Activated CD4-positive, alpha-beta memory T cell treated with anti-CD3 and anti-CD28 coated beads for 36 hours (primary cell): ENCODE measurements around the gene PTPRJ. TPM values are rescaled to one million over a fixed set of nuclear protein-coding genes. Genes with fewer than 3 reads are reported as not detected.

Experiments used
- CTCF ChIA-PET: fragments of 350-600 bp; sonication (Branson Sonifier 250); formaldehyde crosslinking; loops from one replicate; lab custom pipeline; 2021; ENCODE audit warnings: antibody characterized with exemption, inconsistent platforms; lab: Charles Lee
- POLR2A ChIA-PET: fragments of 350-600 bp; sonication (Branson Sonifier 250); formaldehyde crosslinking; loops from one replicate; lab custom pipeline; 2021; ENCODE audit warnings: antibody characterized with exemption; lab: Charles Lee
- DNase-seq: peaks from one replicate; pipeline ENCODE4 v3.0.0-alpha.2; 2020
- H3K27ac Mint-ChIP-seq: one replicate; pipeline ENCODE4 v1.8.0; 2021; ENCODE audit warnings: mixed read lengths
- H3K27me3 Mint-ChIP-seq: one replicate; pipeline ENCODE4 v1.8.0; 2021; ENCODE audit warnings: mixed read lengths
- H3K36me3 Mint-ChIP-seq: one replicate; pipeline ENCODE4 v1.8.0; 2021; ENCODE audit warnings: mixed read lengths
- H3K4me1 Mint-ChIP-seq: one replicate; pipeline ENCODE4 v1.8.0; 2021; ENCODE audit warnings: low read depth, mixed read lengths
- H3K4me3 Mint-ChIP-seq: one replicate; pipeline ENCODE4 v1.8.0; 2021; ENCODE audit warnings: mild to moderate bottlenecking, mixed read lengths
- H3K9me3 Mint-ChIP-seq: one replicate; pipeline ENCODE4 v1.8.0; 2021; ENCODE audit warnings: mixed read lengths
- intact Hi-C: fragments of 100-400 bp; cut with micrococcal nuclease; formaldehyde crosslinking; loops from one replicate; pipeline ENCODE4 v1.15.1; 2023
- total RNA-seq, 2 experiments: library from RNA; stranded (reverse); gene quantifications; one replicate each; pipeline ENCODE4 v1.2.3, GENCODE V29; 2021

Gene PTPRJ
- total RNA-seq, 2 experiments from 2014 or later = 36.3 to 37.0 TPM

DNA sequence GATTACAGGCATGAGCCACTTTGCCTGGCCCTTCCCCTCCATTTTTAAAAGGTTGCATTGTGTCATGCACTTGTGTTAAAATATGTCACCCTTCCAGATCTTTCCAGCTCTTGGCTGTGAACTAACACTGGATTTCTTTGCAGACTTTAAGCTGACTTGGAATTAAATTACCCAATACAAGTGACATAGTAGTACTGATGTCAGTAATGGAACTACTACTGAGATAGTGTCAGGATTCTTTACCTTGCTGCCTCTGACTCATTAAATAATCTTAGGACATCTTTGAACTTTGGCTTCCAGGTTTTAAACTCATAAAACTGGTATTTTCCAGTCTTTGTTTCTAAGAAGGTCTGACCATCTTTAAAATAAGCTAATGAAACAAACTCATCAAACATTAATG, 184.5 kb downstream of the PTPRJ start:
- intact Hi-C loops = no loop called here
- ChIA-PET CTCF (no interaction called here), POLR2A (no interaction called here)
- Mint-ChIP-seq H3K36me3 (peaks cover 26% of the 10 kb centered on the region), H3K4me3 (no peak overlapping the region), H3K27ac (no peak overlapping the region), H3K9me3 (no peaks in the 10 kb centered on the region), H3K4me1 (no peaks in the 10 kb centered on the region), H3K27me3 (no peaks in the 10 kb centered on the region)
- DNase-seq = no peak

DNA sequence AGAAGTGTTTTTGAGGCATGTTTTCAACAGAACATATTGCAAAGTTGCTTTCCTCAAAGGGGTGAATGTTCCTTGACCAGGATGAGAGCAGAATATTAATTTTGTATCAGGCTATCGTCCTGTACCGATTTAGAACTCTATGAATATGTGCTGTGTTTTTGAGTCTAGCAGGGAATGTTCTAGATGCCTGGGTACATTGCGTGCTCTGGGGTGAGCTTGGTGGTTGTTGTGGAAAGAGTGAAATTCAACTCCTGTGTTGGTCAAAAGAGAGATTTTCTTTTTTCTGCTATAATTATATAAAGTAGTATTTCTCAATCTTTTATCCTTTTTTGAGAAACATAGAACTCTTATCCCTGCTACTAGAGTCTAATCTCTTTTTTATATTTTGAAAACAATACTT, 185.1 kb downstream of the PTPRJ start:
- Mint-ChIP-seq H3K9me3 (no peaks in the 10 kb centered on the region), H3K4me1 (peaks cover 4% of the 10 kb centered on the region), H3K27ac (no peak overlapping the region), H3K4me3 (no peak overlapping the region), H3K27me3 (no peaks in the 10 kb centered on the region), H3K36me3 (peaks cover 25% of the 10 kb centered on the region)
- ChIA-PET POLR2A (no interaction called here), CTCF (no interaction called here)
- no peak for DNase-seq
- intact Hi-C loops = no loop called here

DNA sequence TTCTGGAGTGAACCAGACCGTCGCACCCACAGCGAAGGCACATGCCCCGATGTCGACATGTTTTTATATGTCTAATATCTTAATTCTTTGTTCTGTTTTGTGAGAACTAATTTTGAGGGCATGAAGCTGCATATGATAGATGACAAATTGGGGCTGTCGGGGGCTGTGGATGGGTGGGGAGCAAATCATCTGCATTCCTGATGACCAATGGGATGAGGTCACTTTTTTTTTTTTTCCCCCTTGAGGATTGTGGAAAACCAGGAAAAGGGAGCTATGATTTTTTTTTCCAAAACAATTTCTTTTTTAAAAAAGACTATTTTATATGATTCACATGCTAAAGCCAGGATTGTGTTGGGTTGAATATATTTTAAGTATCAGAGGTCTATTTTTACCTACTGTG, 187.0 kb downstream of the PTPRJ start:
- H3K9me3 Mint-ChIP-seq = no peaks in the 10 kb centered on the region
- peaks cover 17% of the 10 kb centered on the region for H3K4me1 Mint-ChIP-seq
- no peak overlapping the region for H3K27ac Mint-ChIP-seq
- H3K4me3 Mint-ChIP-seq = no peak overlapping the region
- DNase-seq = no peak
- H3K27me3 Mint-ChIP-seq = no peaks in the 10 kb centered on the region
- CTCF ChIA-PET = no interaction called here
- POLR2A ChIA-PET = no interaction called here
- intact Hi-C loops = no loop called here
- peaks cover 24% of the 10 kb centered on the region for H3K36me3 Mint-ChIP-seq

DNA sequence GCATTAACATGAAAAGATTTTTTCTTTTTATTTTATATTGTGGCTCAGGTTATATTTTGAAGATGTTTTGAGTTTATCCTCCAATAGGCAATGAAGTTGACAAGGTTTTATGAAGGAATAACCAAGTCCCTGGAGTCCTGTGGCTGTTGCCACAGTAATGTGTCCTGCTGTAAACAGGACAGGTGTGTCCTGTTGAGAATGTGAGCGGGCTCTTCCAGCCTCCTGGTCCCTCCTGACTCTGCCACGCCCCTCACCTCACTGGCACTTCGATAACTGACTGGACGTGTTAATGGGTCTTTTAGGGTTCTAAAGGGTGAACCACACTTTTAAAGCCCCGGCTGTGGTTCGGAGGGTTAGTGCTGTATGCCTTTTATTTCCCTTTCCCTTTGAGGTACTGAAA, 188.5 kb downstream of the PTPRJ start:
- H3K4me1 Mint-ChIP-seq = peaks cover 23% of the 10 kb centered on the region
- no peaks in the 10 kb centered on the region for H3K9me3 Mint-ChIP-seq
- POLR2A ChIA-PET = no interaction called here
- H3K27ac Mint-ChIP-seq = no peak overlapping the region
- intact Hi-C loops = no loop called here
- DNase-seq = no peak
- no peak overlapping the region for H3K4me3 Mint-ChIP-seq
- no peaks in the 10 kb centered on the region for H3K27me3 Mint-ChIP-seq
- peaks cover 19% of the 10 kb centered on the region for H3K36me3 Mint-ChIP-seq
- CTCF ChIA-PET = no interaction called here

DNA sequence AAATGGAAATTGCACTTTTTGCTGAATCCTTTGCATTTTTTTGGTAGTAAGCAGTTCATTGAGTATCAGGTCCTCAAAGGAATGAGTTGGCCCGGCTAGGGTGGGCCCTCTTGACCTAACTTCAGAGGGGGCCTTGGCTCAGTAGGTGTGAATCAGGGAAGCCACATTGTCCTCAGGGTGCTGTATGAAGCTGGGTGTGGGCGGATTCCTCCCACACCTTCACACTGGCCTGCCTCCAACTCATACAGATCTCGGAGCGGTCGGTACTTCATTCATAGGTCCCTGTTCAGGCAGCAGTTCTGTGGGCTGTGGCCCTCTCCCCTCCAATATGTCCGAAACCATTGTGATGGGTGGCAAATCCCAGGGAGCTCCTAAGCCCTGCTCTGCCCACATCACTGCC, 188.9 kb downstream of the PTPRJ start:
- Mint-ChIP-seq H3K36me3 (peaks cover 14% of the 10 kb centered on the region), H3K27ac (no peak overlapping the region)

DNA sequence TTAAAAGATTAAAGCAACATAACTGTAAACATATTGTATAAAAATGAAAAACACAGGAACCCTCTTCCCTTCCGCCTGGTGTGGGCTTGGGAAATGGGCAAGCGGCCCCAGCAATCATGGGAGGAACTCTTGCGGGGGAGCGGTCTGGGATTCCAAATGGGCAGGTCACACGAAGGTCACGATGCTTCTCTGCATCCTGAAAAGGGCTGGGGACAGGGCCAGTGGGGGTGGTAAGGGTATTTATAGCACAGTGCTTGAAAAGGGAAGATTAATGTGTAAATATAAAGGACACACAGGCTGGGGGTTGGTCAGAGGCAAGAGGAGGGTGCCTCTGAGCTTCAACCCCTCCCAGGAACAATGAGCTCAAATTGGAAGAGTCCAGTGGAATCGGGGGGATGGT, 189.4 kb downstream of the PTPRJ start:
- Mint-ChIP-seq H3K27ac (no peak overlapping the region), H3K4me1 (peaks cover 23% of the 10 kb centered on the region), H3K9me3 (no peaks in the 10 kb centered on the region), H3K27me3 (no peaks in the 10 kb centered on the region), H3K36me3 (peaks cover 13% of the 10 kb centered on the region), H3K4me3 (no peak overlapping the region)
- intact Hi-C loops = loop anchor here (5.0 kb wide), 2 partner anchors 138 to 237 kb away; partner anchors contain the start of gene OR4S1
- ChIA-PET CTCF (interaction anchor here (1.1 kb wide), 1 partner anchor 138 kb away, joined by 3 read pairs; no protein-coding TSS in a partner anchor), POLR2A (no interaction called here)
- no peak for DNase-seq

More for the DNA sequence above, 188.9 kb downstream of the PTPRJ start:
- no peak for DNase-seq
- ChIA-PET POLR2A (no interaction called here), CTCF (interaction anchor here (1.1 kb wide), 1 partner anchor 138 kb away, joined by 3 read pairs; no protein-coding TSS in a partner anchor)
- Mint-ChIP-seq H3K27me3 (no peaks in the 10 kb centered on the region), H3K9me3 (no peaks in the 10 kb centered on the region), H3K4me1 (peaks cover 23% of the 10 kb centered on the region), H3K4me3 (no peak overlapping the region)
- intact Hi-C loops = no loop called here

DNA sequence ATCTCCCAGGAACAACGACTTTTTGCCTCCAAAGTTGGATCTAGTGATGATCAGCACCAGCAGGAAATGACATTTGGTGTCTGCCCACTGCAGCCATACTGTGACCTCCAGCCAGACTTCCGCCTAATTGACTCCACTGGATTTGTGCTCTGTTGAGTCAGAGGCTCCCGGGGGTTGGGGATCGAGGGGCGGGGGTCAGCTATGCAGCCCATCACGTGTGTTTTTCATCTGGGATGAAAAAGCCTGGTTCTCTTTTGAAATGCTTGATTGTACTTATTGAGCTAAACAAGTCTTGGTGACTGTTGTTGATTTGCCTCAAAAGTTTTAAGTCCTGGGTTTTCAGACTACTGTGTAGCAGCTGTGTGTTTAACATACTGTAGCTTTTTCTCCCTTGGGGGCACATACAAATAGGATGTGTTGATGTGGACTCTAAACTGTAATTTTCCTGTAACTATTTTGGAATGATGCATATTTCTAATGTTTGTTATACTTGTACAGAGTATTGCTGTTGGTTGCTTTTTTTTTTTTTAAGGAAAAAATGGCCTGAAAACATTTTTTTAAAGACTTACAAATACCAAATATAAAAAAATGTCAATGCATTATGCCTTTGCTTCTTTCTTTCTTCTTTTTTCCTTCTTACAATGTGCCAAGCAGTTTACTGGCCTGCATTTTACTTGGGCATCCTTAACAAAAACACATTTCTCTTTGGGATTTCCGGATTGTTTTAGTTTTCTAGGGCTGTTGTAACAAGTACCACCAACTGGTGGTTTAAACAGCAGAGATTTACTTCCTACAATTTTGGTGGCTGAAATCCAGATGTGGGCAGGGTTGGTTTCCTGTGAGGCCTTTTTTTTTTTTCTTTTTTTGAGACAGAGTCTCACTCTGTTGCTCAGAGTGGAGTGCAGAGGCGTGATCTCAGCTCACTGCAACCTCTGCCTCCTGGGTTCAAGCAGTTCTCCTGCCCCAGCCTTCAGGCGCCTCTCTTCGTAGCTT, 190.2 kb downstream of the PTPRJ start:
- H3K4me1 Mint-ChIP-seq = peaks cover 23% of the 10 kb centered on the region
- intact Hi-C loops = loop anchor here (5.0 kb wide), 2 partner anchors 137 to 238 kb away; partner anchors contain the start of gene OR4S1
- H3K27ac Mint-ChIP-seq = no peak overlapping the region

DNA sequence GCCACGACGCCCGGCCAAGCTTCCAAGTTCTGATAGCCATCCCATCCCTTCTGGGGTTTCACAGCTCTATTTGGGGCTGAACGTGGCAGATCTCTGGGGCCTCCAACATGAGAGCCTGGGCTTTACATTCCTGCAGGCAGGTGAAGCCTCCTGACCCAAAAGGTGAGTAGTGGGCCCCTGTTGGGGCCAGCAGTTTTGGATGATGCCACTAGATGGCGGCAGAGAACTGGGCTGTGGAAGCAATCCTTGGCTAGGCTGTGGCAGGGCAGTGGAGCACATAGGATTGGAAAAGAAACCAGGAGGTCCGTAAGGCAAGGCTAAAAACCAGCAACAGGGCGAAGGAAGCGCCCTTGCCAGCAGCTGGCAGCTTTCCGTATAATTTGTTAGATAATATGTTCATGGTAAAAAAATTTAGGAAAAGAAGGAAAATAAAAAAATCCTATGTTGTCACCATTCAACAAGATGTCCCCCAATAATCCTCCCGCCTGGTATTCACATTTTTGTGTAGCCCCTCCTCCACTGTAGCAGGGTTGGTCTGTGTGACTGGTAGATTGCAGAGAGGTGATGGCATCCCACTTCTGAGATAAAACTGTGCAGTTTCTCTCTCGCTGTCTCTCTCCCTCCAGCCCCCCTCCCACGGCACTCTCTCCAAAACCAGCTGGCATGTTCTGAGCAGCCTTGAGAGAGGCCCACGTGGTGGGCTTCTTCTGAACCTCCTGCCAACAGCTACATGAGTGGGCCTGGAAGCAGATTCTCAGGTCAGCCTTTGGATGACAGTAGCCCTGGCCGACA, 192.7 kb downstream of the PTPRJ start:
- ChIA-PET POLR2A (no interaction called here), CTCF (interaction anchor here (0.6 to 2.1 kb wide), 11 partner anchors 10 to 239 kb away, joined by 3 to 13 read pairs (median 4); no protein-coding TSS in a partner anchor)
- no peaks in the 10 kb centered on the region for H3K27me3 Mint-ChIP-seq
- H3K9me3 Mint-ChIP-seq = no peaks in the 10 kb centered on the region
- no peak overlapping the region for H3K27ac Mint-ChIP-seq
- peak; percentile 78 for DNase-seq
- no peaks in the 10 kb centered on the region for H3K36me3 Mint-ChIP-seq
- H3K4me1 Mint-ChIP-seq = peaks cover 23% of the 10 kb centered on the region
- intact Hi-C loops = loop anchor here (1.0 to 5.0 kb wide), 3 partner anchors 37 to 241 kb away; partner anchors contain the start of gene OR4S1
- H3K4me3 Mint-ChIP-seq = no peak overlapping the region

More for the DNA sequence above, 190.2 kb downstream of the PTPRJ start:
- CTCF ChIA-PET = interaction anchor here (1.1 kb wide), 1 partner anchor 137 kb away, joined by 3 read pairs; no protein-coding TSS in a partner anchor
- H3K36me3 Mint-ChIP-seq = peaks cover 5% of the 10 kb centered on the region
- H3K9me3 Mint-ChIP-seq = no peaks in the 10 kb centered on the region
- no peaks in the 10 kb centered on the region for H3K27me3 Mint-ChIP-seq
- no peak overlapping the region for H3K4me3 Mint-ChIP-seq
- POLR2A ChIA-PET = no interaction called here
- DNase-seq = peak; percentile 11

DNA sequence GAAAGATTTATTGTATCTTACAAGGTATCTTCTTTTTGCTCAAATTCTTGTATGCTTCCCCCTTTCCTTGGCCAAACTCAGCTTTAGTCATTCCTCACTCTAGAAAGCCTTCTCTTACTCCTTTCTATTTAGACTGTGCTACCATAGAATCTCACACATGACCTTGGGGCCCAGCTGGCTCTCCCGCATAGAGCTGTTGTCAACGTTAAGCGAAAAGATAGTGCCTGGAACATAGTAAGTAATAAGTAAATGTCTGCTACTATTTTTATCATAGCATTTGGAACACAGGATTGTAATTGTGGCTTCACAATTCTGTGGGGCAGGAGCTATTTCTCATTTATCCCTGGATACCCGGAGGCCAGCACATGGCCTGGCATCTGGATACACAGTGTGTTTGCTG, 197.3 kb downstream of the PTPRJ start:
- H3K4me1 Mint-ChIP-seq = peaks cover 6% of the 10 kb centered on the region
- no peaks in the 10 kb centered on the region for H3K9me3 Mint-ChIP-seq
- CTCF ChIA-PET = no interaction called here
- POLR2A ChIA-PET = no interaction called here
- no peaks in the 10 kb centered on the region for H3K36me3 Mint-ChIP-seq
- no peak overlapping the region for H3K4me3 Mint-ChIP-seq
- no peak for DNase-seq
- H3K27me3 Mint-ChIP-seq = no peaks in the 10 kb centered on the region
- H3K27ac Mint-ChIP-seq = no peak overlapping the region
- intact Hi-C loops = no loop called here

DNA sequence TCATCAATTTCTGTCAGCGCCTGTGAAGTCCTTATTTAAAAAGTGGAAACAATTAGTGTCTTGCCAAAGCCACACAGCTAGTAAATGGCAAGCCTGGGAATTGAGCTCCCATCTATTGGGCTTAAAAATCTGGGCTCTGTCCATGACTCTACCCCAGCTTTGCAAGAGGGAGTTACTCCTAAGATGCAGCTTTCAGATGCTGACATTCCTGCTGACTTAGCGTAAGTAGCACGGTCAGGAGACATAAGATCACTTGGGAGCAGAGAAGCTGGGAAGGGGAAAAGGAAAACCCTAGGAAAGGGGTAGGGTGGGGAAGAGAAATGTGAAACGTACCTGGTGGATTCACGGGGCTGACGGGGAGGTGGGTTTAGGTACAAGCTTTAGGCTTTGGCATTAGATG, 200.3 kb downstream of the PTPRJ start:
- no peak overlapping the region for H3K27ac Mint-ChIP-seq
- no peaks in the 10 kb centered on the region for H3K4me1 Mint-ChIP-seq
- no peaks in the 10 kb centered on the region for H3K9me3 Mint-ChIP-seq
- H3K27me3 Mint-ChIP-seq = no peaks in the 10 kb centered on the region
- no peak overlapping the region for H3K4me3 Mint-ChIP-seq
- ChIA-PET POLR2A (no interaction called here), CTCF (no interaction called here)
- H3K36me3 Mint-ChIP-seq = no peaks in the 10 kb centered on the region
- intact Hi-C loops = no loop called here
- DNase-seq = no peak

DNA sequence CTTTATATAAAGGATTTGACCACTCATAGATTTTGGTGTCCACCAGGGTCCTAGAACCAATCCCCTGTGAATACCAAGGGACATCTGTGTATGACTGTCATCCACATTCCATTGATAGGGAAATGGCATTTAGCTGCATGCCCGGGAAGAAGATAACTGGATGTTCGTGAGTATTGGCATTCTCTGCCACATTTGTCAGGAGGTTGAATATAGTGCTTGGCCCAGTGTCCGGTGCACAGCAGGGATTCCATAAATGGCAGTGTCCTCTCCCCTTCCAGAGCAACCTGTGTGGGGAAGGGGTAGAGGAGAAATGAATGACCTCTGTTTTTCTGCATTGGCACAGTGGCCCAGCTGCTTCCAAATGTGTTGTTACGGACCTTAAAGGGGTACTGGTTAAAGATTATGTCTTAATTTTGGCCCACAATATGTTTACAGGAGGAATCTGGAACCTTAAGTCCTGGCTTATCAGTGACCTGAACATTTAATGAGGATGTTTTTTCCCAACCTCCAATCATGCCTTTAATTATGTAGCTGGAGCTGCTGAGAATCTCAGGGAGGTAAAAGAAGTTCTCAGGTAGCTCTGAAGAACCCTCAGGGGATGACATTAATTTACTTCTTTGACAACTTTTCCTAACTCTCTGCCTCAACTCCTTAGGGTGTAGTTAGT, 202.6 kb downstream of the PTPRJ start:
- CTCF ChIA-PET = interaction anchor here (0.7 to 2.2 kb wide), 2 partner anchors 10 to 1344 kb away, joined by 4 to 5 read pairs; no protein-coding TSS in a partner anchor
- H3K4me3 Mint-ChIP-seq = no peak overlapping the region
- intact Hi-C loops = no loop called here

More for the DNA sequence above, 202.6 kb downstream of the PTPRJ start:
- Mint-ChIP-seq H3K27me3 (no peaks in the 10 kb centered on the region), H3K36me3 (no peaks in the 10 kb centered on the region), H3K27ac (no peak overlapping the region), H3K9me3 (peaks cover 7% of the 10 kb centered on the region), H3K4me1 (no peaks in the 10 kb centered on the region)
- no peak for DNase-seq
- POLR2A ChIA-PET = no interaction called here
